ENCODE results near the gene TRIM28.

The TRIM28 gene

DNA sequence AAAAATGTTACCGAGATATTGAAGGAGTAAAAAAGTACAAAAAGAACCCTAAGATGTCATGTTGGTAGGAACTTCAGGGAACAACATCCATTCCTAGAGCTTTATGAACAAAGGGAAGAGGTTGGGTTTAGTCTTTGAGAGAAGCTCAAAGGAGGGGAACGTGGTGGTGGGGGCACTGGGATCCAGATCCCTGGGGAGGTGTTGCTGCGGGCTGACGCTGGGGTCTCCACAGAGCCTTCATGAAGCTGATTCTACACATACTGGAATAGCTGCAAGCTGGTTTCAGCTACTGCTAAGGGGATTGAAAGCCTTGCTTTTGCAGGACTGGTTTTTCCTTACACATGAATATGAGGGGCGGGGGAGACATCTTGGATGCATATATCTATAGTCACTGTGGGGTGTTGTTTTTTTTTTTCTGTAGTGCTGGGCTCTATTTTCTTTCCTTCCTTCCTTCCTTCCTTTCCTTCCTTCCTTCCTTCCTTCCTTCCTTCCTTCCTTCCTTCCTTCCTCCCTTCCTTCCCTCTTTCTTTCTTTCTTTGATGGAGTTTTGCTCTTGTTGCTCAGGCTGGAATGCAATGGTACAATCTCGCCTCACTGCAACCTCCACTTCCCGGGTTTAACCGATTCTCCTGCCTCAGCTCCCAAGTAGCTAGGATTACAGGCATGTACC, 35.7 kb downstream of the TRIM28 start:
- no peak for DNase-seq

DNA sequence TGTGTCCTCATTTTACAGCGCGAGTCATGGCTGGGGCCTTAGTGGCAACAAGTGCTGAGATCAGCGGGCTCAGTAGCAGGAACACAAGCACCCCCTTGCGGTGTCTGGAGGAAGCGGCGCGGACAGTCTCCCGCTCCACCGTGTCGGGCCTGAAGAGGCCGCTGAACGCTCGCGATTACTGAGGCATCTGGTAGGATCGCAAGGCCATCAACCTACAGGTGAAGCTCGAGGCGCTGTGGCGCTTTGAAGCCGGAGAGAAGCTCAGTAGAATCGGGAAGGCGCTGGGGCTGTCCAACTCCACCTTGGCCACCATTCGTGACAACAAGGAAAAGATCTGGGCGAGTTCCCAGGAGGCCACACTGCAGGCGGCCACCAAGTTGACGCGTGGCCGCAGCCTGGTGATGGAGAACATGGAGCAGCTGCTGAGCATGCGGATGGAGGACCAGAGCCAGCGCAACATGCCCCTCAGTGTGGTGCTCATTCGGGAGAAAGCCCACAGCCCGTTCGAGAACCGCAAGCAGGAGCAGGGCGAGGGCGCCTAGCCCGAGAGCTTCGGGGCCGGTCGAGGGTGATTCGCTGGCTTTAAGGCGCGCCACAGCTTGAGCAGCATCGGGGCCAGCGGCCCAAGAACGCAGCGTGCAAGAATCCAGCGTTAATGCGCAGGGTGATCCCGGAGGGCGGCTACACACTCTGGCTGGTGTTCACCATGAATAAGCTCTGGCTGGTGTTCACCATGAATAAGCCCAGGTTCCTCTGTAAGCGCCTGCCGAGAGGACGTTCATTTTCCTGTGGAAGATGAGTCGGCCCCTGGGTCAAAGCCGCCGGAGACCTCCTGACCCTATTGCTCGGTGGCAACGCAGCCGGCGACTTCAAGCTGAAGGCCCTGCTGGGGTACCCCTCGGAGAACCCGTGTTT, 37.6 kb downstream of the TRIM28 start:
- peak; percentile 87 for DNase-seq

DNA sequence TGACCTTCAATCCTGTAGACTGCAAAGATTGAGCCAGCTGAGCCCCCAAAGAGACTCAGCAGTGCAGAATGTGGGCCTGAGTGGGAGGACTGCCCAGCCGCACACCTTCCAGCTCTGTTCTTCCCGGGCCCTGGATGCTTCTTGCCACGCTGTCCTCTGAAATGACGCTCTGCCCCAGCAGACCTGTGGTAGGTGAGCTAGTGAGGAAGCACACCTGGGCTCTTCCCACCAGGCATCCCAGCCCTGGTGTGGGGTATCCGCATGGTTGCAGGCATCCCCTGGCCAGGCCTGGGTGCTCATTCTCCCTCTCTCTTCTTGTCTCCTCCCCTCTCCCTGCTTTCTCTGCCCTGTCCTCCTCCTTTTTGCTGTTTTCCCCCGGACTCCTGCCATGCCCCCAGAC, 39.1 kb downstream of the TRIM28 start:
- no peak for DNase-seq

DNA sequence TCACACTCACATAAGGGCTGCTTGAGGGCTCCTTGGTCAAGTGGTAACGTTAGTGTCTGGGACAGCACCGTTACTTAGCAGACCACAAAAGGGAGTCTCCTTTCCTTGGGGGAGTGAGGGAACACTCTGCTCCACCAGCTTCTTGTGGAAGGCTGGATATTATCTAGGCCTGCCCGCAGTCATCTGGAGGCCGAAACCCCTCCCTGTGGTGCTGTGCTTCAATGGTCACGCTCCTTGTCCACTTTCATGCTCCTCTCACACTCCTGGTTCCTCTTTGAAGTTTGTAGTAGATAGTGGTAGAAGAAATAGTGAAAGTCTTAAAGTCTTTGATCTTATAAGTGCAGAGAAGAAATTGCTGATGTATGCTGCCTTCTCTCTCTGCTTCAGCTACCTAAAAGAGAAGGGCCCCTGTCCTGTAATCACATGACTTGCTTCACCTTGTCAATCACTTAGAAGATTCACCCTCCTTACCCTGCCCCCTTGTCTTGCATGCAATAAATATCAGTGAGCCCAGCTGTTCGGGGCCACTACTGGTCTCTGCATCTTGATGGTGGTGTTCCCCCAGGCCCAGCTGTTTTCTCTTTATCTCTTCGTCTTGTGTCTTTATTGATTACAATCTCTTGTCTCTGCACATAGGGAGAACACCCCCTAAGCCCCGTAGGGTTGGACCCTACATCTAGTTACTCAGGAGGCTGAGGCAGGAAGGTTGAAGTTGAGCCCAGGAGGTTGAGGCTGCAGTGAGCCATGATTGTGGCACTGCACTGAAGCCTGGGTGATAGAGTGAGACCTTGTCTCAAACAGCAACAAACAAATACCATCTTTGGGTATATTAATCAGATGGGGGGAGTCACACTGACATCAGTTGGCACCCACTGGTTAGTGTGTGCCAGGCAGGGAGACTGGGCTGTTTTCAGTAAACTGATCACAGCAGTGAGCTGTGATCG, 40.9 kb downstream of the TRIM28 start:
- DNase-seq: no peak

DNA sequence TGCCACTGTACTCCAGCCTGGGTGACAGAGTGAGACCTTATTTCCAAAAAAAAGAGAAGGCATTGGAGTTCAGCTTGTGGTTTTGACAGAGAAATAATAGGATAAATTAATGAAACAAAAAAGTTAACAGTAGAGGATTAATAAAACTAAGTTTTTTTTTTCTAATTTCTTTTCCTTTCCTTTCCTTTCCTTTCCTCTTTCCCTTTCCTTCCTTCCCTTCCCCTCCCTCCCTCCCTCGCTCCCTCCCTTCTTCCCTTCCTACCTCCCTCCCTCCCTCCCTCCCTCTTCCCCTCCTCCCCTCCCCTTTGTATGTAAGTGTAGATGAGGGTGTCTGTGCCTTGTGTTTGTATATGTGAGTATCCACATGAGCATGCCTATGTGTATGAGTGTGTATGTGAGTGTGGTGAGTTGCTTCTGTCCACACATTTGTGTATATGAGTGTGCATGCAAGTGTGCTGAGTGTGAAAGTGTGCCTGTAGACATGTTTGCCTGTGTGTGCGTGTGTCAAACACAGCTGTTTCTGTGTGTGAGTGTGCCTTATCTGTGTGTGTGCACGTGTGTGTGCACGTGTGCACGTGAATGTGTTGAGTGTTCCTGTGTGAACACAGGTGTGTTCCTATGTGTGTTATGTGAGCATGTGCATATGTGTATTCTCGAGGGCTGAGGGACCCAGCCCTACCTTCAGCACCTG, 41.7 kb downstream of the TRIM28 start:
- DNase-seq: no peak

DNA sequence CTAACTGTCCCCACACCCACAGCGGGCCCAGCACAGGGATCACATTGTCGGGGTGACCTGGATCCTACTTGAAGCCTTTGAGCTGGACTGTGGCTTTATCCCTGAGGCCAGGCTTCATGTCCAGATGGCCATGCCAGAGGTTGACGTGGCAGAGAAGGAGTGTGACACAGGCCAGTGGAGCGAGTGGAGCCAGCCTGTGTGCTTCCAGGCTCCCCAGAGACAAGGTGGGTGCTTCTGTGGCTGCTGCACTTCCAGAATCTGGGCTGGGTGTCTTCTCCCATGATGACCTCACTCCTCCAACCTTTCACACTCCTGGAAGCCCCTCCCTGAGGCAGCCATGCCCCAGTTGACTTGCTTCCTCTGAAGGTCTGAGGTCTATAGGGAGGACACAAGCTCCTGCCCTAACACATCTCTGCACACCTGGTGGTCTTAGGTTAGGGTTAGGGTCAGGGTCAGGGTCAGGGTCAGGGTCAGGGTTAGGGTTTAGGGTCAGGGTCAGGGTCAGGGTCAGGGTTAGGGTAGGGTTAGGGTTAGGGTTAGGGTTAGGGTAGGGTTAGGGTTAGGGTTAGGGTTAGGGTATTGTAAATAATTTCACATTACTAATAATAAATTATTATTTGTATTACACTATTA, 42.4 kb downstream of the TRIM28 start:
- DNase-seq: no peak
